Breast epithelium (tissue), 4 donors: ENCODE measurements around the gene AHSP. TPM values are rescaled to one million over a fixed set of nuclear protein-coding genes. Genes with fewer than 3 reads are reported as not detected.

Source experiments
- DNase-seq, 2 donors: peaks; one replicate each; pipeline ENCODE4 v3.0.0-alpha.2; 2019; ENCODE audit warnings: low spot score in 2 of 2
- H3K27ac ChIP-seq, 2 donors: fragments of 200-600 bp; sonication (generic) in 1 of 2; one replicate each; pipeline ENCODE4 v1.5.1; 2016 to 2019; ENCODE audit warnings: mild to moderate bottlenecking in 1 of 2
- H3K27me3 ChIP-seq, 2 donors: fragments of 200-600 bp; sonication (generic) in 1 of 2; one replicate each; pipeline versions ENCODE4 v1.5.1 to v1.6.0; 2017 to 2019; ENCODE audit warnings: control low read depth in 1 of 2, mild to moderate bottlenecking in 1 of 2
- H3K36me3 ChIP-seq: fragments of 200-600 bp; one replicate; pipeline ENCODE4 v1.5.1; 2019
- H3K4me1 ChIP-seq, 2 donors: fragments of 200-600 bp; sonication (generic); one replicate each; pipeline ENCODE4 v1.5.1; 2016 to 2019; ENCODE audit warnings: control low read depth in 1 of 2
- H3K4me3 ChIP-seq, 3 donors: fragments of 200-600 bp; sonication (generic); 1 replicate in 2 of 3; 2 replicates in 1 of 3; pipeline ENCODE4 v1.5.1; 2016 to 2019; ENCODE audit warnings: mild to moderate bottlenecking in 3 of 3, moderate library complexity in 2 of 3
- H3K9me3 ChIP-seq, 2 donors: fragments of 200-600 bp; sonication (generic) in 1 of 2; one replicate each; pipeline ENCODE4 v1.5.1; 2016 to 2019; ENCODE audit warnings: control low read depth in 1 of 2
- POLR2A ChIP-seq: fragments of 450-650 bp; IDR thresholded peaks from one replicate; pipeline ENCODE4 v1.6.1; 2016; ENCODE audit warnings: antibody characterized with exemption, mild to moderate bottlenecking, moderate library complexity
- POLR2AphosphoS5 ChIP-seq, 3 donors: sonication (generic); formaldehyde crosslinking; IDR thresholded peaks; one replicate each; pipeline ENCODE4 v1.6.1; 2017; ENCODE audit warnings: antibody characterized with exemption in 3 of 3
- intact Hi-C: fragments of 100-400 bp; cut with DNase I; formaldehyde crosslinking; loops from one replicate; pipeline ENCODE4 v1.15.1; 2023; ENCODE audit warnings: low total_unique reads
- total RNA-seq, 3 donors: library from RNA; depleted of rRNA; stranded (reverse); fragments of >200 nt; gene quantifications; one replicate each; pipeline ENCODE4 v1.1.0, GENCODE V29; 2016
- TF ChIP-seq, protein P1 (sequence below), 3 donors: fragments of 450-650 bp; IDR thresholded peaks; one replicate each; pipeline ENCODE4 v1.5.1; 2016 to 2017; ENCODE audit warnings: antibody characterized with exemption in 3 of 3, mild to moderate bottlenecking in 3 of 3, moderate library complexity in 3 of 3

AHSP gene
- total RNA-seq, 3 donors from 2014 or later: not detected

DNA sequence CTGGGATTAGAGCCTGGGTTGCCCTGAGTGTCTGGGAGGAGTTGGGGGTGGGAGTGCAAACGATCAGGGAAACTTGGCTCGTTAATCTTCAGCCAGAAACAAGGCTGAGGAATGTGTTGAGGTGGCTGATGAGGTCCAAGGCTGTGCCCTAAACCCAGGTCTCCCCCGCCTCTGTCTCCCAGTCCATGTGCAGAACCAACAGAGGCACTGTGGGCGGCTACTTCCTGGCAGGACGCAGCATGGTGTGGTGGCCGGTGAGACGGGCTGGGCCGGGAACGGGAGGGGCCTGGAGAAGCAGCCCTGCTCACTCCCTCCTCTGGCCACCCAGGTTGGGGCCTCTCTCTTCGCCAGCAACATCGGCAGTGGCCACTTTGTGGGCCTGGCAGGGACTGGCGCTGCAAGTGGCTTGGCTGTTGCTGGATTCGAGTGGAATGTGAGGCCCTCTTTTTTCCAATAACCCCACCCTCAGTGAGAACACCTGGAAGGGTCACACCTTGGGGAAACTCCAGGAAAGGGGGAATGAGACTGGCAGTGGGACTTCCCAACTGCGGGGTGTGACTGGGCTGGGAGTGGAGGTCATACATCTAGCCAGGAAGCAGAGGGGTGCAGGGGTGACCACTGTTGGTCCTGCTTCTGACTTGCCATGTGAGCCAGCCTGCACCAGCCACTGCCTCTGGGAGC lies 43.1 kb upstream of the AHSP start:
- Histone ChIP-seq H3K27ac (peak overlapping the region in 1 of 2 donors; percentile 19), H3K4me1 (peaks cover 4 to 5% of the 10 kb centered on the region in 2 donors), H3K4me3 (no peak overlapping the region), H3K9me3 (no peaks in the 10 kb centered on the region), H3K36me3 (no peaks in the 10 kb centered on the region), H3K27me3 (peaks cover 0 to 3% of the 10 kb centered on the region in 2 donors)
- DNase-seq: no peak
- intact Hi-C loops: loop anchor here (1.0 kb wide), 1 partner anchor 30 kb away; no protein-coding TSS in a partner anchor
- no peak for TF ChIP-seq POLR2A
- TF ChIP-seq POLR2AphosphoS5 (IDR thresholded peaks at IDR 0.05): no peak

DNA sequence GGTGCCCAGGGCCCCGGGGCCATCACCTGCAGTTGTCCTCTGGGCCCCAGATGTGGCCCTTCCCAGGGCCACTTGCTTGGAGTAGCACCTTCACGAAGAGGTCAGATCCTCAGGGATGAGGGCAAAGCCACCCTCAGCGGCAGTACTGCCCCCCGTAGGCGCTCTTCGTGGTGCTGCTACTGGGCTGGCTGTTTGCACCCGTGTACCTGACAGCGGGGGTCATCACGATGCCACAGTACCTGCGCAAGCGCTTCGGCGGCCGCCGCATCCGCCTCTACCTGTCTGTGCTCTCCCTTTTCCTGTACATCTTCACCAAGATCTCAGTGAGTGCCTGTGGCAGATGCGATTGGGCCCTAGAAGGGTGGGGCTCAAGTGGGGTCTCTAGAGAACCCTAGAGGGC lies 42.1 kb upstream of the AHSP start:
- TF ChIP-seq POLR2AphosphoS5 (IDR thresholded peaks at IDR 0.05) (no peak), POLR2A (no peak)
- TF ChIP-seq, protein P1, sequence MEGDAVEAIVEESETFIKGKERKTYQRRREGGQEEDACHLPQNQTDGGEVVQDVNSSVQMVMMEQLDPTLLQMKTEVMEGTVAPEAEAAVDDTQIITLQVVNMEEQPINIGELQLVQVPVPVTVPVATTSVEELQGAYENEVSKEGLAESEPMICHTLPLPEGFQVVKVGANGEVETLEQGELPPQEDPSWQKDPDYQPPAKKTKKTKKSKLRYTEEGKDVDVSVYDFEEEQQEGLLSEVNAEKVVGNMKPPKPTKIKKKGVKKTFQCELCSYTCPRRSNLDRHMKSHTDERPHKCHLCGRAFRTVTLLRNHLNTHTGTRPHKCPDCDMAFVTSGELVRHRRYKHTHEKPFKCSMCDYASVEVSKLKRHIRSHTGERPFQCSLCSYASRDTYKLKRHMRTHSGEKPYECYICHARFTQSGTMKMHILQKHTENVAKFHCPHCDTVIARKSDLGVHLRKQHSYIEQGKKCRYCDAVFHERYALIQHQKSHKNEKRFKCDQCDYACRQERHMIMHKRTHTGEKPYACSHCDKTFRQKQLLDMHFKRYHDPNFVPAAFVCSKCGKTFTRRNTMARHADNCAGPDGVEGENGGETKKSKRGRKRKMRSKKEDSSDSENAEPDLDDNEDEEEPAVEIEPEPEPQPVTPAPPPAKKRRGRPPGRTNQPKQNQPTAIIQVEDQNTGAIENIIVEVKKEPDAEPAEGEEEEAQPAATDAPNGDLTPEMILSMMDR (IDR thresholded peaks at IDR 0.05): no peak
- no peaks in the 10 kb centered on the region for H3K9me3 ChIP-seq
- peaks cover 4 to 5% of the 10 kb centered on the region in 2 donors for H3K4me1 ChIP-seq
- H3K27ac ChIP-seq: no peak overlapping the region
- no peak for DNase-seq
- intact Hi-C loops: loop anchor here (1.0 kb wide), 1 partner anchor 29 kb away; no protein-coding TSS in a partner anchor
- peaks cover 0 to 3% of the 10 kb centered on the region in 2 donors for H3K27me3 ChIP-seq
- no peak overlapping the region for H3K4me3 ChIP-seq
- H3K36me3 ChIP-seq: no peaks in the 10 kb centered on the region

DNA sequence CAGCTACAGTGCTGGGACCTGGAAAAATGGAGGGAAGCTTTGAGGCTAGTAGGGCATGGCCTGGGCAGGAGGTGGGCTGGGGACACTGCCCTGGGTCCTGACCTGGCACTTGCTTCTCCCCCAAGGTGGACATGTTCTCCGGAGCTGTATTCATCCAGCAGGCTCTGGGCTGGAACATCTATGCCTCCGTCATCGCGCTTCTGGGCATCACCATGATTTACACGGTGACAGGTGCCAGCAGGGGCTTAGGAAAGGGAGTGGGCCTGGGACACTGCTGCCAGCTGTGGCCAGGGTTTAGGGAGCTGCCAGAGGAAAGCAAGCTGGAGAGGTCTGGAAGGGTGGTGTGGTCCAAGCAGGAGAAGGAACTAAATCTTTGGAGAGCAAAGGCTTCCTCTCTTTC lies 41.7 kb upstream of the AHSP start:
- H3K4me3 ChIP-seq: no peak overlapping the region
- no peaks in the 10 kb centered on the region for H3K36me3 ChIP-seq
- intact Hi-C loops: no loop called here
- H3K9me3 ChIP-seq: no peaks in the 10 kb centered on the region
- H3K4me1 ChIP-seq: peaks cover 4 to 5% of the 10 kb centered on the region in 2 donors
- H3K27me3 ChIP-seq: peaks cover 0 to 3% of the 10 kb centered on the region in 2 donors
- DNase-seq: no peak
- TF ChIP-seq, protein P1 (IDR thresholded peaks at IDR 0.05): no peak
- TF ChIP-seq POLR2A (no peak), POLR2AphosphoS5 (IDR thresholded peaks at IDR 0.05) (no peak)
- H3K27ac ChIP-seq: no peak overlapping the region

DNA sequence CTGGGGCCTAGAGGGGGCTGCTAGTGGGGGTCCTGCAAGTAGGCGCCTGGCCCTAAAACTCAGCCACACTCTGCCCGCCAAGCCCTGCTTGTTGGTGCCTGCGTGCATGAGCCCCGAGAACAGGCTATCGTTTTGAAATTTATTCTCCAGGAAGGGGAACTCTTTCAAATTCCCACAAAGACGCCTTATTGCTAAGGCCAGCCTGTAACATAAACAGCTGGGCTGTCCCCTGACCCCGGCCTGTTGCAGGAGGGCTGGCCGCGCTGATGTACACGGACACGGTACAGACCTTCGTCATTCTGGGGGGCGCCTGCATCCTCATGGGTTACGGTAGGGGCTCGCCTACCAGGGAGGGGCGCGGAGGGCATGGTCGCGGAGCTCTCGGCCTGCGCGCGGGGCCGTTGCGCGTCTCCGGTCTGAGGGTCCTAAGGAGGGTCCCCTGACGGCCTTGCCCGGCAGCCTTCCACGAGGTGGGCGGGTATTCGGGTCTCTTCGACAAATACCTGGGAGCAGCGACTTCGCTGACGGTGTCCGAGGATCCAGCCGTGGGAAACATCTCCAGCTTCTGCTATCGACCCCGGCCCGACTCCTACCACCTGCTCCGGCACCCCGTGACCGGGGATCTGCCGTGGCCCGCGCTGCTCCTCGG lies 40.5 kb upstream of the AHSP start:
- H3K4me1 ChIP-seq: peaks cover 4 to 5% of the 10 kb centered on the region in 2 donors
- H3K4me3 ChIP-seq: peak overlapping the region; percentile 38 to 76 (median 64)
- peaks cover 0 to 3% of the 10 kb centered on the region in 2 donors for H3K27me3 ChIP-seq
- TF ChIP-seq, protein P1 (IDR thresholded peaks at IDR 0.05): no peak
- TF ChIP-seq POLR2AphosphoS5 (IDR thresholded peaks at IDR 0.05): no peak
- TF ChIP-seq POLR2A: no peak
- DNase-seq: no peak
- H3K9me3 ChIP-seq: no peaks in the 10 kb centered on the region
- H3K36me3 ChIP-seq: no peaks in the 10 kb centered on the region
- no peak overlapping the region for H3K27ac ChIP-seq
- intact Hi-C loops: no loop called here

DNA sequence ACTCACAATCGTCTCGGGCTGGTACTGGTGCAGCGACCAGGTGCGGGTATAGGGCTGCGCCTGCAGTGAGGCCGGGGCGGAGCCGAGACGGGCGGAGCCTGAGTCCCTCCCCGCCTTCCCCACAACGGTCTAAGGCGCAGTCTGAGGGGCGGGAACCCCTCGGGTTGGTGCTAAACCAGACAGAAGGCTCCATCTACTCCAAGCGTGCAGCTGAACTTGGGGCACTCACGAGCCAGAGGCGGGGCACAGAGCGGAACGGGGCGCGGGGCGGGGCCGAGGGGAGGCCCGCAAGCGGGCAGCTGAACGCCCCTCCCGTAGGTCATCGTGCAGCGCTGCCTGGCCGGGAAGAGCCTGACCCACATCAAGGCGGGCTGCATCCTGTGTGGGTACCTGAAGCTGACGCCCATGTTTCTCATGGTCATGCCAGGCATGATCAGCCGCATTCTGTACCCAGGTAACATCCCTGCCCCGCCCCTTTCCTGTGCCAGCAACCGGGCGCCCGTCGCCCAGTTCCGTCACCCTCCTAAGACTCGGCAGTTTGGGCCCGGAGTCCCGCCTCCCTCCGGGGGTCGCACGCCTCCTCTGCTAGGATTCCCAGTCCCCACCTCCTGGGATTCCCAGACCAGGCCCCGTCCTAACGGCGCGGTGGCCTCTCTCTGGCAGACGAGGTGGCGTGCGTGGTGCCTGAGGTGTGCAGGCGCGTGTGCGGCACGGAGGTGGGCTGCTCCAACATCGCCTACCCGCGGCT lies 39.8 kb upstream of the AHSP start:
- peaks cover 1% of the 10 kb centered on the region for H3K36me3 ChIP-seq
- no peak overlapping the region for H3K27ac ChIP-seq
- peaks cover 0 to 3% of the 10 kb centered on the region in 2 donors for H3K27me3 ChIP-seq
- H3K4me1 ChIP-seq: peaks cover 4 to 5% of the 10 kb centered on the region in 2 donors
- peak overlapping the region; percentile 38 to 76 (median 64) for H3K4me3 ChIP-seq
- TF ChIP-seq, protein P1 (IDR thresholded peaks at IDR 0.05): no peak
- TF ChIP-seq POLR2AphosphoS5 (IDR thresholded peaks at IDR 0.05) (peak in 2 of 3 donors; percentile 6 to 23), POLR2A (no peak)
- intact Hi-C loops: no loop called here
- no peak for DNase-seq
- H3K9me3 ChIP-seq: no peaks in the 10 kb centered on the region
